C4-2B (cell line): Measurements from ENCODE around the gene LRMDA.

Experiments used
- H3K27ac ChIP-seq: fragments of 450-650 bp; 2 replicates; pipeline ENCODE4 v1.5.1; 2017
- ZFX ChIP-seq: fragments of 450-650 bp; IDR thresholded peaks from 2 replicates; pipeline ENCODE4 v1.6.1; 2017
- TF ChIP-seq, protein P1 (sequence below): fragments of 450-650 bp; conservative IDR thresholded peaks from 2 replicates; pipeline ENCODE4 v1.5.1; 2017; ENCODE audit warnings: mild to moderate bottlenecking

Gene LRMDA

DNA sequence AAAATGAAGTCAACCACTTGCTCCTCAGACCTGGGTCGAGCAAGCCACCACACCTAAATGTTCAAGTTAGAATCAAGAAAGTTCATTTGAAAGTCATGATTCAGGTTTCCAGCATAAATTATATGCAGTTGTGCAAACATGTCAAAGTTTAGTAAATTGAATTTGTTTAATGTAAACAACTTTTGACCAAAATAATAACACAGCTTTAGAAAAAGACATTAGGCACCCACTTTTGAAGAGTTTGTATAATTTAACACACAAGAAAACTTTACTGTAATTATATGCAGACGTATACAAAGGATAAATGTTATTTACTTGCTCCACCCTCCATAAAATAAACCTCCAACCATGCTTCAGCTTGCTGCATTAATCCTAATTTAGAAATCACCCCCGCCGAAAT is 680.0 kb downstream of the LRMDA start:
- H3K27ac ChIP-seq, result no peak overlapping the region

DNA sequence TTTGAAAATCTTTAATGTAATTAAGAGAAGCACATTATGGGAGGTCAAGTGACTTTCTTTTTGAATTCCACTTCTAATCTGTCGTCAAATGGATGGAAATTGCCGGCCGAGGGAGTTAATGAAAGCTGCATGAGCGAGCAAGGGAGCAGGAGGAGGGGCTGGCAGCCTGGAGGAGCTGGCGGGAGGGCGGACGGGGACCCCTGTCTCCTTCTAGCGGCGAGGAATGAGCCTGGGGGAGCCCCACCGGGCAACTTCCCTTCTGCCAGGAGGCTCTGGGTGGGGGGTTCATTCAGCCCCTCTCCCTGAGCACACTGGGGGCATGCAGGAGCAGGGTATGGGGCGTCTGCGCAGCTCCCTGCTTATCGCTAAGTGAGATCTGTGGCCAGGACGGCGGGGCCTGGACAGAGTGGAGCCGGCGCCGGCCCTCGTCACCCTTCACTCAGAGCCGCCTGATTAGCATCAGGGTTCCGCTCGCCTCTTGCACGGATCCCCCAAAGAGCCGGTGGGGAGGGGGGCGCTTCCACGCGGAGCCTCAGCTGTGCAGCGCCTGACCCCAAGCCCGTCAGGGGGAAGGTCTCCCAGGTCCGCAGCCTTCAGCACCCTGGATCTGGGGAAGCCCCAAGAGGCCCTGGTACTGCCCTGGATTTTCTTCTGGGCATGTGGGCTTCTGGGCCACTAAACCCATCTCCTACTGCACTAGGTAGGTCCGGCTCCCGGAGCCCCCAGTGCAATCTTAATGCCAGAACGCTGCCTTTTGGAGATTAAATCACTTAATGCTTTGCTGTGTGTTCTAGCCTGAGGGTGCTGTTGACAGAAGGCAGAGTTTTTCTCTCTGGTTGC is 680.8 kb downstream of the LRMDA start:
- TF ChIP-seq, protein P1, sequence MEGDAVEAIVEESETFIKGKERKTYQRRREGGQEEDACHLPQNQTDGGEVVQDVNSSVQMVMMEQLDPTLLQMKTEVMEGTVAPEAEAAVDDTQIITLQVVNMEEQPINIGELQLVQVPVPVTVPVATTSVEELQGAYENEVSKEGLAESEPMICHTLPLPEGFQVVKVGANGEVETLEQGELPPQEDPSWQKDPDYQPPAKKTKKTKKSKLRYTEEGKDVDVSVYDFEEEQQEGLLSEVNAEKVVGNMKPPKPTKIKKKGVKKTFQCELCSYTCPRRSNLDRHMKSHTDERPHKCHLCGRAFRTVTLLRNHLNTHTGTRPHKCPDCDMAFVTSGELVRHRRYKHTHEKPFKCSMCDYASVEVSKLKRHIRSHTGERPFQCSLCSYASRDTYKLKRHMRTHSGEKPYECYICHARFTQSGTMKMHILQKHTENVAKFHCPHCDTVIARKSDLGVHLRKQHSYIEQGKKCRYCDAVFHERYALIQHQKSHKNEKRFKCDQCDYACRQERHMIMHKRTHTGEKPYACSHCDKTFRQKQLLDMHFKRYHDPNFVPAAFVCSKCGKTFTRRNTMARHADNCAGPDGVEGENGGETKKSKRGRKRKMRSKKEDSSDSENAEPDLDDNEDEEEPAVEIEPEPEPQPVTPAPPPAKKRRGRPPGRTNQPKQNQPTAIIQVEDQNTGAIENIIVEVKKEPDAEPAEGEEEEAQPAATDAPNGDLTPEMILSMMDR, result no peak
- no peak for TF ChIP-seq ZFX
- H3K27ac ChIP-seq, result no peak overlapping the region

More for the DNA sequence above, 680.0 kb downstream of the LRMDA start:
- TF ChIP-seq, protein P1, result no peak
- no peak for TF ChIP-seq ZFX

DNA sequence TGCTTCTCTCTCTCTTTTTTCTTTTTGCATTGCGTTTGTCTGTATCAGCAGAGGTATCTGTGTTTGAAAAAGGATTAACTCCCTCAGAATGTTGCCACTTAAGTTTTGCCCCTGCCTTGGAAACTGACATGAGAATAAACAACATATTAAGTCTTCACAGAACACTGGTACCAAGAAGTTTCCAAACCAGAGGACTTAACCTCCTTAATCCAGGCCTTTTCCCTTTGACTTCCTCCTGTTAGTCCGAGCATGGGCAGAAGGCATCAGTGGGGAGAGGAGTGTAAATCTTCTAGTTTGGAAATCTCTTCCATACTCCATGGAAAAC is 681.4 kb downstream of the LRMDA start:
- H3K27ac ChIP-seq, result no peak overlapping the region
- TF ChIP-seq ZFX, result no peak
- TF ChIP-seq, protein P1, result no peak

DNA sequence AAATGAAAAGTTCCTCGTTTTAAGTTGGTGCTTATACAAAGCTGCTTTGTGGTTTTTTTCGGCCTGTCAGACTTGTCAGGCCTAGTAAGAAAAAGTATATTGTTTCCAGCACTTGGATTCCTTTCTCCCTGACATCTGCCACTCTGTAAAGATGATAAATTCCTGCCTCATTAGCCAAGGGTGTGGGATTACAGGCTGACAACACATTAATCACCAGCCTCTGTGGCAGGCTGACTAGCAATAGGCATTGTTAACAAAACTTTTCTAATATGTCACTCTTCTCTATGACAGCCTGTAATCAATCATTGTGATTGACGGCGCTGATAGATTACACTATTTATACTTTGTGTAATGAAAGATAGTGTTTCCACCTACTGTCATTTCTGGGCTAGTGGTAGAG is 682.5 kb downstream of the LRMDA start:
- H3K27ac ChIP-seq, result no peak overlapping the region
- no peak for TF ChIP-seq ZFX
- TF ChIP-seq, protein P1, result no peak

DNA sequence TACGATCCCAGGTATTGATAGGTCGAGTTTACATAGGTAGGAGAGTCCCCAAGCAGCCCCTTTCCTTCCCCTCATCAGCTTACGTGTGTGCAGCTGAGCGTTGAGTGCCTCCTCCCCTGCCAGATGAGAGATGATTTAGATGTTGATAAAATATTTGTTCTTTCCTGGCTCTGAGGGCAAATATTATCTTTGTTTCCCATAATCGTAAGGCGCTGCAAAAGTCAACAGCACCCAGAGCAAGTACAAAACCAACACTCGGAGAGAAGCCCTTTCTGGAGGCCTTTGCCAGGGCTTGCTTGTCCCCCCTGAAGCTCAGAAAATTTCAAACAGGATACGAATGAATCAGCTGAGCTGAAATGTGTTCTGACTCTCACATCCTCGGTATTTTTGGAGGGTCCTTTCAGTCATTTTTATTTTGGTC is 683.2 kb downstream of the LRMDA start:
- TF ChIP-seq, protein P1, result no peak
- no peak for TF ChIP-seq ZFX
- no peak overlapping the region for H3K27ac ChIP-seq

DNA sequence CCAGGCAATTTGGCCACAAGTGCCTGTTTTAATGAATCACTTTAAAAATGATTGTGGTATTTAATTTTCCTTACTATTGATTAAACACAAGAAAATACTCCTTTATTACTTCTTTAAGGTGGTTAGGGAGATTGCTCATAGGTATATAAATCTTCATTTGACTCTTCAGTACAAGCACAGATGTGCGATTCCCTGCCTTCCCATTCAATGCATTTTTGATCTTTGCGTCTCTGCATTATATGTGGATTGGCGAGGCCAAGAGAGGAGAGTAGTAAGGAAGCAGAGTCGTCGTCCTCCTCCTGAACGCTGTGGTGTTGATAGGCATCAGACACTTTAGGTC is 683.7 kb downstream of the LRMDA start:
- no peak for TF ChIP-seq ZFX
- TF ChIP-seq, protein P1, result no peak
- H3K27ac ChIP-seq, result no peak overlapping the region

DNA sequence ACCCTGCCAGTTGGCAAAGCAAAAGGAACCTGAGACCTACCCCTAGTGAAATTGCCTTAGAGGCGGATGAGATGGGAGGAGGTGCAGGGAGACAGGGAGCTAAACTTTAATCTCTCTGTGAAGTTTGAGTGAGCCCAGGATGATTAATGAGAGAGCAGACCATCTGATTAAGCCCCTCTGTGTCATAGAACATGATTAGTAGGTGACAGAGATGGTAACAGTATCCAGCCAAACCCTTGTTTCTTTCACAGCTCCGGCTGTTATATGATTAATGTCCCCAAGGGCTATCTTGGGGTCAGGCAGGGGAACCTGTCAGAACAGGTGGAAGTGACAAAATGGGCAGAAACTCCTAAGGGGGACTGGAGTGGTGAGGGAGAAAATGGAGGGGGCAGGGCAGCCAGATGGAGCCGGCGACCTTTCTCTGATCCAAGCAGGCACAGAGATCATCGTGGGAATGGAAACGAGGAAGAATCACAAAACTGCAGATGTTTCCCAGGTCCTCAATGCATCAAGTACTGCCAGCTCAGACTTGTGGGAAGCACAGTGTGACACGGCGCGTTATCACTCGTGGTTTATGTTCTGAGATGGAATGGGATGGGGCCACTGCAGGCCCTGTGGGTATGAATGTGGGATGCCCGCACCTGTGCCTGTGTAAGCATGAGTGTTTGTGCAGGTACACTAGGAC is 684.2 kb downstream of the LRMDA start:
- no peak overlapping the region for H3K27ac ChIP-seq
- TF ChIP-seq ZFX, result no peak
- TF ChIP-seq, protein P1, result no peak
